Measurements from ENCODE around the gene CALHM2.

DNA sequence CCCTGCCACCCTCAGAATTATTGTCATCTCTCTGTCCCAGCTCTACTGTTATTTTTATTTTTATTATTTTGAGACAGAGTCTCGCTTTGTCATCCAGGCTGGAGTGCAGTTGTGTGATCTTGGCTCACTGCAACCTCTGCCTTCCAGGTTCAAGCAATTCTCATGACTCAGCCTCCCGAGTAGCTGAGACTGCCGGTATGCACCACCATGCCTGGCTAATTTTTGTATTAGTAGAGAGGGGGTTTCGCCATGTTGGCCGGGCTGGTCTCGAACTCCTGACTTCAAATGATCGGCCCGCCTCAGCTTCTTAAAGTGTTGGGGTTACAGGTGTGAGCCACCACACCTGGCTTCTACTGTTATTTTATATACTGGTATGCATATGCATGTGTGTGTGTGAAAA lies 11.0 kb downstream of the CALHM2 start:
- TF ChIP-seq, protein P1, sequence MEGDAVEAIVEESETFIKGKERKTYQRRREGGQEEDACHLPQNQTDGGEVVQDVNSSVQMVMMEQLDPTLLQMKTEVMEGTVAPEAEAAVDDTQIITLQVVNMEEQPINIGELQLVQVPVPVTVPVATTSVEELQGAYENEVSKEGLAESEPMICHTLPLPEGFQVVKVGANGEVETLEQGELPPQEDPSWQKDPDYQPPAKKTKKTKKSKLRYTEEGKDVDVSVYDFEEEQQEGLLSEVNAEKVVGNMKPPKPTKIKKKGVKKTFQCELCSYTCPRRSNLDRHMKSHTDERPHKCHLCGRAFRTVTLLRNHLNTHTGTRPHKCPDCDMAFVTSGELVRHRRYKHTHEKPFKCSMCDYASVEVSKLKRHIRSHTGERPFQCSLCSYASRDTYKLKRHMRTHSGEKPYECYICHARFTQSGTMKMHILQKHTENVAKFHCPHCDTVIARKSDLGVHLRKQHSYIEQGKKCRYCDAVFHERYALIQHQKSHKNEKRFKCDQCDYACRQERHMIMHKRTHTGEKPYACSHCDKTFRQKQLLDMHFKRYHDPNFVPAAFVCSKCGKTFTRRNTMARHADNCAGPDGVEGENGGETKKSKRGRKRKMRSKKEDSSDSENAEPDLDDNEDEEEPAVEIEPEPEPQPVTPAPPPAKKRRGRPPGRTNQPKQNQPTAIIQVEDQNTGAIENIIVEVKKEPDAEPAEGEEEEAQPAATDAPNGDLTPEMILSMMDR (IDR thresholded peaks at IDR 0.05) = no peak
- no peak for TF ChIP-seq POLR2AphosphoS5 (IDR thresholded peaks at IDR 0.05)

All from breast epithelium (tissue), 3 donors.